ENCODE results near the gene CDH4. TPM values are rescaled to one million over a fixed set of nuclear protein-coding genes. Genes with fewer than 3 reads are reported as not detected.

CDH4 gene
- total RNA-seq, 1 experiment from 2014 or later = 25.0 TPM

- ChIA-PET CTCF (no interaction called here), POLR2A (no interaction called here)
- no peak for TF ChIP-seq CTCF (IDR thresholded peaks at IDR 0.05; ENCODE audit: unreplicated experiment)
- Mint-ChIP-seq H3K27ac (ENCODE audit: low read depth, unreplicated experiment) (no peak overlapping the region), H3K4me1 (ENCODE audit: insufficient read depth, unreplicated experiment) (no peaks in the 10 kb centered on the region), H3K36me3 (ENCODE audit: insufficient read depth, unreplicated experiment) (peaks cover 2% of the 10 kb centered on the region), H3K4me3 (ENCODE audit: unreplicated experiment) (no peak overlapping the region), H3K27me3 (ENCODE audit: insufficient read depth, unreplicated experiment) (no peaks in the 10 kb centered on the region), H3K9me3 (ENCODE audit: unreplicated experiment) (no peaks in the 10 kb centered on the region)
- DNase-seq (ENCODE audit: unreplicated experiment) = no peak
- intact Hi-C loops (cut with micrococcal nuclease) = loop anchor here (10.0 kb wide), 1 partner anchor 114 kb away; no protein-coding TSS in a partner anchor
- no TSS peak for BruUV-seq (replicated peaks)
Observed at GRCh38 chr20:61320691-61321425, 68.8 kb downstream of the CDH4 start.

- Mint-ChIP-seq H3K9me3 (ENCODE audit: unreplicated experiment) (no peaks in the 10 kb centered on the region), H3K4me3 (ENCODE audit: unreplicated experiment) (no peak overlapping the region), H3K27me3 (ENCODE audit: insufficient read depth, unreplicated experiment) (no peaks in the 10 kb centered on the region), H3K36me3 (ENCODE audit: insufficient read depth, unreplicated experiment) (peaks cover 6% of the 10 kb centered on the region), H3K27ac (ENCODE audit: low read depth, unreplicated experiment) (no peak overlapping the region), H3K4me1 (ENCODE audit: insufficient read depth, unreplicated experiment) (no peaks in the 10 kb centered on the region)
- POLR2A ChIA-PET = no interaction called here
- CTCF ChIA-PET = no interaction called here
- no peak for DNase-seq (ENCODE audit: unreplicated experiment)
- no TSS peak for BruUV-seq (replicated peaks)
- intact Hi-C loops (cut with micrococcal nuclease) = loop anchor here (10.0 kb wide), 1 partner anchor 113 kb away; no protein-coding TSS in a partner anchor
- no peak for TF ChIP-seq CTCF (IDR thresholded peaks at IDR 0.05; ENCODE audit: unreplicated experiment)
Observed at GRCh38 chr20:61321481-61321880, 69.4 kb downstream of the CDH4 start.

DNA sequence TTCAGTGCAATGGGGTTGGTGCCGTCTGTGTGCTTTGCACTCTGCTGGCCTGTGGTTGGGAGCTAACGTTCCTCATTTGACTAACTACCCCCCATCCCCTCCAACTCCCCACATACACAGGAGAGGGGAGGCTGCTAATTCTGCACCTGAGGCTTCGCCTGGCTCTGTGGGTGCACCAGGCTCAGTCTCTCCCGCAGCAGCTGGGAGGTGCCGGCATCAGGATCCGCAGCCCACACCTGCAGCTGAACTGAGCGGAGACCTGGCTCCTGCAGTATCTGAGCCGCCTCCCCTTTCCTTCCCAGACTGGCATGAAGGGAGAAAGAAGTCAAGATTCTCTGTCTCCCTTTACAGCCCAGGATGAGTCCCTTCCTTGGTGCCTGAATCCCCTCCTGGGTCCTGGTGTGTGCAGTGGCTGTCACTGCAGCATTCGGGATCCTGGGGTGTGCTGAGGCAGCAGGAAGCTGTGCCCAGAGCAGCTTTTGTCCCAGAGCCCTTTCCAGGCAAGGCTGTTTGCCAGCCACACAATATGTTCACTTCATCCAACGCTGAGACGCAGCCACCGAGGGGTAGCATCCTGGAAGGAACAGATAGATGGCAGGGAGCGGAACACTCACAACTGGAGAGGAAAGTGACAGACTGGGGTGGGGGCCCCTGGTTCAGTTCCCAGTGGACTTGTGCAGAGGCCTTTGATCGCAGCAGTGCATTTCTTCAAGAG is 70.2 kb downstream of the CDH4 start:
- Mint-ChIP-seq H3K27me3 (ENCODE audit: insufficient read depth, unreplicated experiment) (no peaks in the 10 kb centered on the region), H3K27ac (ENCODE audit: low read depth, unreplicated experiment) (no peak overlapping the region), H3K9me3 (ENCODE audit: unreplicated experiment) (no peaks in the 10 kb centered on the region), H3K36me3 (ENCODE audit: insufficient read depth, unreplicated experiment) (peaks cover 6% of the 10 kb centered on the region), H3K4me1 (ENCODE audit: insufficient read depth, unreplicated experiment) (no peaks in the 10 kb centered on the region), H3K4me3 (ENCODE audit: unreplicated experiment) (no peak overlapping the region)
- intact Hi-C loops (cut with micrococcal nuclease) = loop anchor here (10.0 kb wide), 1 partner anchor 112 kb away; no protein-coding TSS in a partner anchor
- ChIA-PET POLR2A (no interaction called here), CTCF (interaction anchor here (1.2 kb wide), 1 partner anchor 94 kb away, joined by 3 read pairs; no protein-coding TSS in a partner anchor)
- DNase-seq (ENCODE audit: unreplicated experiment) = no peak
- no TSS peak for BruUV-seq (replicated peaks)
- TF ChIP-seq CTCF (IDR thresholded peaks at IDR 0.05; ENCODE audit: unreplicated experiment) = no peak

GRCh38 chr20:61324906-61325305 is 72.8 kb downstream of the CDH4 start:
- Mint-ChIP-seq H3K27me3 (ENCODE audit: insufficient read depth, unreplicated experiment) (no peaks in the 10 kb centered on the region), H3K4me1 (ENCODE audit: insufficient read depth, unreplicated experiment) (no peaks in the 10 kb centered on the region), H3K36me3 (ENCODE audit: insufficient read depth, unreplicated experiment) (peaks cover 6% of the 10 kb centered on the region), H3K4me3 (ENCODE audit: unreplicated experiment) (no peak overlapping the region), H3K9me3 (ENCODE audit: unreplicated experiment) (no peaks in the 10 kb centered on the region), H3K27ac (ENCODE audit: low read depth, unreplicated experiment) (no peak overlapping the region)
- ChIA-PET POLR2A (no interaction called here), CTCF (no interaction called here)
- DNase-seq (ENCODE audit: unreplicated experiment) = no peak
- no peak for TF ChIP-seq CTCF (IDR thresholded peaks at IDR 0.05; ENCODE audit: unreplicated experiment)
- no TSS peak for BruUV-seq (replicated peaks)
- intact Hi-C loops (cut with micrococcal nuclease) = loop anchor here (10.0 kb wide), 1 partner anchor 110 kb away; no protein-coding TSS in a partner anchor

All from MCF 10A (cell line).